WTC11 (cell line): ENCODE results near the gene TNFRSF19. TPM values are rescaled to one million over a fixed set of nuclear protein-coding genes. Genes with fewer than 3 reads are reported as not detected.

Experiments
- ATAC-seq: fragments of 200-7000 bp; cut with Tn5 transposase; 2 replicates; pipeline ENCODE4 v1.10.0; 2021; ENCODE audit warnings: mild to moderate bottlenecking, moderate library complexity
- CTCF ChIA-PET: fragments of 300-600 bp; sonication (Branson Sonifier 250); formaldehyde crosslinking; loops from one replicate; lab custom pipeline; 2021; ENCODE audit warnings: antibody characterized with exemption; lab: Charles Lee
- POLR2A ChIA-PET: fragments of 350-600 bp; sonication (Branson Sonifier 250); formaldehyde crosslinking; loops from one replicate; lab custom pipeline; 2021; ENCODE audit warnings: antibody characterized with exemption; lab: Charles Lee
- DNase-seq: peaks from one replicate; pipeline ENCODE4 v3.0.0; 2021; ENCODE audit warnings: low spot score
- H3K27ac Mint-ChIP-seq: 2 replicates; pipeline ENCODE4 v1.8.0; 2021; ENCODE audit warnings: mixed read lengths
- H3K27me3 Mint-ChIP-seq: 2 replicates; pipeline ENCODE4 v1.8.0; 2021; ENCODE audit warnings: low read depth, mild to moderate bottlenecking, moderate library complexity, mixed read lengths
- H3K36me3 Mint-ChIP-seq: 2 replicates; pipeline ENCODE4 v1.8.0; 2021; ENCODE audit warnings: mixed read lengths
- H3K4me1 Mint-ChIP-seq: 2 replicates; pipeline ENCODE4 v1.8.0; 2022; ENCODE audit warnings: mixed read lengths
- H3K4me3 Mint-ChIP-seq: 2 replicates; pipeline ENCODE4 v1.8.0; 2021; ENCODE audit warnings: mild to moderate bottlenecking, moderate library complexity, mixed read lengths
- H3K9me3 Mint-ChIP-seq: 2 replicates; pipeline ENCODE4 v1.8.0; 2021; ENCODE audit warnings: mixed read lengths
- AR ChIP-seq: fragments of 250-450 bp; sonication (Bioruptor Pico); IDR thresholded peaks from 2 replicates; pipeline ENCODE4 v1.9.0; 2021; ENCODE audit warnings: mild to moderate bottlenecking
- ATF1 ChIP-seq: sonication (generic); formaldehyde crosslinking; IDR thresholded peaks from 2 replicates; pipeline ENCODE4 v1.8.1; 2023; ENCODE audit warnings: mild to moderate bottlenecking, moderate library complexity, missing genetic modification reagents
- CREB1 ChIP-seq: sonication (generic); formaldehyde crosslinking; IDR thresholded peaks from 2 replicates; pipeline ENCODE4 v1.8.0; 2023; ENCODE audit warnings: mild to moderate bottlenecking, missing genetic modification reagents
- ERG ChIP-seq: fragments of 250-450 bp; sonication (Bioruptor Pico); IDR thresholded peaks from 2 replicates; pipeline ENCODE4 v1.8.0; 2021; ENCODE audit warnings: mild to moderate bottlenecking
- IRF2 ChIP-seq: sonication (generic); formaldehyde crosslinking; IDR thresholded peaks from 2 replicates; pipeline ENCODE4 v1.8.0; 2022; ENCODE audit warnings: low read depth, missing genetic modification reagents, borderline replicate concordance
- JUN ChIP-seq: sonication (generic); formaldehyde crosslinking; IDR thresholded peaks from 2 replicates; pipeline ENCODE4 v1.8.0; 2023; ENCODE audit warnings: mild to moderate bottlenecking, missing genetic modification reagents
- MYBL2 ChIP-seq: sonication (generic); formaldehyde crosslinking; IDR thresholded peaks from 2 replicates; pipeline ENCODE4 v1.8.1; 2023; ENCODE audit warnings: mild to moderate bottlenecking, moderate library complexity, missing genetic modification reagents
- NFATC4 ChIP-seq: fragments of 250-450 bp; sonication (Bioruptor Pico); IDR thresholded peaks from 2 replicates; pipeline ENCODE4 v1.9.0; 2021; ENCODE audit warnings: mild to moderate bottlenecking
- NR1H2 ChIP-seq: sonication (generic); formaldehyde crosslinking; IDR thresholded peaks from 2 replicates; pipeline ENCODE4 v1.9.0; 2021; ENCODE audit warnings: mild to moderate bottlenecking, moderate library complexity, missing genetic modification reagents
- SMAD3 ChIP-seq: sonication (generic); formaldehyde crosslinking; IDR thresholded peaks from 2 replicates; pipeline ENCODE4 v1.8.0; 2022; ENCODE audit warnings: missing genetic modification reagents, mild to moderate bottlenecking, borderline replicate concordance
- TCF7 ChIP-seq: sonication (generic); formaldehyde crosslinking; IDR thresholded peaks from 2 replicates; pipeline ENCODE4 v1.8.0; 2022; ENCODE audit warnings: mild to moderate bottlenecking, low read depth, missing genetic modification reagents, moderate library complexity
- ZNF121 ChIP-seq: sonication (generic); formaldehyde crosslinking; IDR thresholded peaks from 2 replicates; pipeline ENCODE4 v1.8.0; 2023; ENCODE audit warnings: missing genetic modification reagents
- ZNF232 ChIP-seq: sonication (generic); formaldehyde crosslinking; IDR thresholded peaks from 2 replicates; pipeline ENCODE4 v1.8.0; 2022; ENCODE audit warnings: mild to moderate bottlenecking, missing genetic modification reagents
- ZNF263 ChIP-seq: sonication (generic); formaldehyde crosslinking; IDR thresholded peaks from 2 replicates; pipeline ENCODE4 v1.8.1; 2022; ENCODE audit warnings: low read depth, mild to moderate bottlenecking, moderate library complexity, missing genetic modification reagents
- ZNF317 ChIP-seq: sonication (generic); formaldehyde crosslinking; IDR thresholded peaks from 2 replicates; pipeline ENCODE4 v1.8.1; 2023; ENCODE audit warnings: low read depth, mild to moderate bottlenecking, moderate library complexity, missing genetic modification reagents, borderline replicate concordance
- ZNF671 ChIP-seq: fragments of 250-450 bp; sonication (Bioruptor Pico); IDR thresholded peaks from 2 replicates; pipeline ENCODE4 v1.8.0; 2021; ENCODE audit warnings: mild to moderate bottlenecking
- total RNA-seq: library from RNA; stranded (reverse); gene quantifications from 3 replicates; pipeline ENCODE4 v1.2.3, GENCODE V29; 2021
- TF ChIP-seq, protein P1 (sequence below): sonication (generic); formaldehyde crosslinking; IDR thresholded peaks from 2 replicates; pipeline ENCODE4 v1.8.1; 2023; ENCODE audit warnings: mild to moderate bottlenecking, missing genetic modification reagents
- TF ChIP-seq, protein P2 (sequence below): sonication (generic); formaldehyde crosslinking; IDR thresholded peaks from 2 replicates; pipeline ENCODE4 v1.8.1; 2023; ENCODE audit warnings: mild to moderate bottlenecking, missing genetic modification reagents
- TF ChIP-seq, protein P3 (sequence below): sonication (generic); formaldehyde crosslinking; conservative IDR thresholded peaks from 2 replicates; pipeline ENCODE4 v1.8.1; 2022; ENCODE audit warnings: mild to moderate bottlenecking, missing genetic modification reagents
- TF ChIP-seq, protein P4 (sequence below): sonication (generic); formaldehyde crosslinking; IDR thresholded peaks from 2 replicates; pipeline ENCODE4 v1.8.1; 2023; ENCODE audit warnings: mild to moderate bottlenecking, missing genetic modification reagents, borderline replicate concordance
- TF ChIP-seq, protein P5 (sequence below): fragments of 250-450 bp; sonication (Bioruptor Pico); IDR thresholded peaks from 2 replicates; pipeline ENCODE4 v1.9.0; 2021; ENCODE audit warnings: moderate library complexity, mild to moderate bottlenecking, inconsistent platforms, borderline replicate concordance

TNFRSF19 gene
- total RNA-seq, 1 experiment from 2014 or later = 0.20 TPM

GRCh38 chr13:23552661-23553060, 17.6 kb upstream of the TNFRSF19 start:
- Mint-ChIP-seq H3K9me3 (no peaks in the 10 kb centered on the region), H3K4me3 (no peak overlapping the region), H3K4me1 (peaks cover 17% of the 10 kb centered on the region), H3K27me3 (no peaks in the 10 kb centered on the region; the same call in 1 of the 2 replicates), H3K27ac (no peak overlapping the region), H3K36me3 (no peaks in the 10 kb centered on the region)
- ATAC-seq (no peak), DNase-seq (no peak)
- POLR2A ChIA-PET = no interaction called here
- no peak for TF ChIP-seq NR1H2 (CRISPR knock-in tag)
- CTCF ChIA-PET = no interaction called here

DNA sequence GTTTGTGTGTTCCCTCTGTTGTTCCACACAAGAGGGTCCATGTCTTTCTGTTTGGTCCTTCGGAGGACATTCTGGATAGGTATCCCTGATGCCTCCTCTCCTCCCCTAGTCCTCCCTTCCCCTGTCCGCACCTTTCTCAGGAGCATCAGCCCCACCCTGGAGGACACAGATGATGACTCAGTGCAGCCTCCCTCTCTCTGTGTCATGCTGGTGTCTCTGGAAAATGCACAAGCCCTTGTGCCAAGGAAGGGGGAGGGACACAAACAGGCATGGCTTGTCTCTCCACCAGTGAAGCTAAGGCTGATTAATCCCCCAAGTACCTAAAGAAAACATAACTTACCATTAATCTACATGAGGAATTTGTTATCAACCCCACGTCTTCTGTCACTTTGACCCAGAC, 16.2 kb upstream of the TNFRSF19 start:
- no peak overlapping the region for H3K27ac Mint-ChIP-seq
- H3K9me3 Mint-ChIP-seq = no peaks in the 10 kb centered on the region
- ChIA-PET CTCF (no interaction called here), POLR2A (no interaction called here)
- no peak overlapping the region for H3K4me3 Mint-ChIP-seq
- TF ChIP-seq ZNF232 = no peak
- TF ChIP-seq, protein P1, sequence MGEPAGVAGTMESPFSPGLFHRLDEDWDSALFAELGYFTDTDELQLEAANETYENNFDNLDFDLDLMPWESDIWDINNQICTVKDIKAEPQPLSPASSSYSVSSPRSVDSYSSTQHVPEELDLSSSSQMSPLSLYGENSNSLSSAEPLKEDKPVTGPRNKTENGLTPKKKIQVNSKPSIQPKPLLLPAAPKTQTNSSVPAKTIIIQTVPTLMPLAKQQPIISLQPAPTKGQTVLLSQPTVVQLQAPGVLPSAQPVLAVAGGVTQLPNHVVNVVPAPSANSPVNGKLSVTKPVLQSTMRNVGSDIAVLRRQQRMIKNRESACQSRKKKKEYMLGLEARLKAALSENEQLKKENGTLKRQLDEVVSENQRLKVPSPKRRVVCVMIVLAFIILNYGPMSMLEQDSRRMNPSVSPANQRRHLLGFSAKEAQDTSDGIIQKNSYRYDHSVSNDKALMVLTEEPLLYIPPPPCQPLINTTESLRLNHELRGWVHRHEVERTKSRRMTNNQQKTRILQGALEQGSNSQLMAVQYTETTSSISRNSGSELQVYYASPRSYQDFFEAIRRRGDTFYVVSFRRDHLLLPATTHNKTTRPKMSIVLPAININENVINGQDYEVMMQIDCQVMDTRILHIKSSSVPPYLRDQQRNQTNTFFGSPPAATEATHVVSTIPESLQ = no peak
- TF ChIP-seq, protein P2, sequence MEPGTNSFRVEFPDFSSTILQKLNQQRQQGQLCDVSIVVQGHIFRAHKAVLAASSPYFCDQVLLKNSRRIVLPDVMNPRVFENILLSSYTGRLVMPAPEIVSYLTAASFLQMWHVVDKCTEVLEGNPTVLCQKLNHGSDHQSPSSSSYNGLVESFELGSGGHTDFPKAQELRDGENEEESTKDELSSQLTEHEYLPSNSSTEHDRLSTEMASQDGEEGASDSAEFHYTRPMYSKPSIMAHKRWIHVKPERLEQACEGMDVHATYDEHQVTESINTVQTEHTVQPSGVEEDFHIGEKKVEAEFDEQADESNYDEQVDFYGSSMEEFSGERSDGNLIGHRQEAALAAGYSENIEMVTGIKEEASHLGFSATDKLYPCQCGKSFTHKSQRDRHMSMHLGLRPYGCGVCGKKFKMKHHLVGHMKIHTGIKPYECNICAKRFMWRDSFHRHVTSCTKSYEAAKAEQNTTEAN (CRISPR knock-in tag) = no peak
- no peak for TF ChIP-seq MYBL2 (CRISPR knock-in tag)
- no peak for TF ChIP-seq CREB1 (CRISPR knock-in tag)
- TF ChIP-seq JUN (CRISPR knock-in tag) = no peak
- no peak for TF ChIP-seq NFATC4
- no peak for TF ChIP-seq IRF2
- TF ChIP-seq ATF1 = no peak
- TF ChIP-seq ZNF671 (CRISPR knock-in tag) = no peak
- TF ChIP-seq AR (CRISPR knock-in tag) = no peak
- TF ChIP-seq SMAD3 (CRISPR knock-in tag) = no peak
- no peak for TF ChIP-seq ZNF317 (CRISPR knock-in tag)
- no peak for TF ChIP-seq TCF7 (CRISPR knock-in tag)
- no peak for TF ChIP-seq ZNF121 (CRISPR knock-in tag)
- TF ChIP-seq, protein P3, sequence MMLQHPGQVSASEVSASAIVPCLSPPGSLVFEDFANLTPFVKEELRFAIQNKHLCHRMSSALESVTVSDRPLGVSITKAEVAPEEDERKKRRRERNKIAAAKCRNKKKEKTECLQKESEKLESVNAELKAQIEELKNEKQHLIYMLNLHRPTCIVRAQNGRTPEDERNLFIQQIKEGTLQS (CRISPR knock-in tag) = no peak
- DNase-seq (no peak), ATAC-seq (no peak)
- H3K4me1 Mint-ChIP-seq = peaks cover 17% of the 10 kb centered on the region
- H3K27me3 Mint-ChIP-seq = no peaks in the 10 kb centered on the region; the same call in 1 of the 2 replicates
- H3K36me3 Mint-ChIP-seq = no peaks in the 10 kb centered on the region

- DNase-seq (no peak), ATAC-seq (no peak)
- H3K4me3 Mint-ChIP-seq = no peak overlapping the region
- no peak overlapping the region for H3K27ac Mint-ChIP-seq
- H3K9me3 Mint-ChIP-seq = no peaks in the 10 kb centered on the region
- ChIA-PET CTCF (no interaction called here), POLR2A (no interaction called here)
- no peaks in the 10 kb centered on the region for H3K27me3 Mint-ChIP-seq
- H3K36me3 Mint-ChIP-seq = no peaks in the 10 kb centered on the region
- H3K4me1 Mint-ChIP-seq = peaks cover 8% of the 10 kb centered on the region
- TF ChIP-seq ERG (CRISPR knock-in tag) (no peak), TCF7 (CRISPR knock-in tag) (no peak), ZNF263 (CRISPR knock-in tag) (no peak)
- TF ChIP-seq, protein P4, sequence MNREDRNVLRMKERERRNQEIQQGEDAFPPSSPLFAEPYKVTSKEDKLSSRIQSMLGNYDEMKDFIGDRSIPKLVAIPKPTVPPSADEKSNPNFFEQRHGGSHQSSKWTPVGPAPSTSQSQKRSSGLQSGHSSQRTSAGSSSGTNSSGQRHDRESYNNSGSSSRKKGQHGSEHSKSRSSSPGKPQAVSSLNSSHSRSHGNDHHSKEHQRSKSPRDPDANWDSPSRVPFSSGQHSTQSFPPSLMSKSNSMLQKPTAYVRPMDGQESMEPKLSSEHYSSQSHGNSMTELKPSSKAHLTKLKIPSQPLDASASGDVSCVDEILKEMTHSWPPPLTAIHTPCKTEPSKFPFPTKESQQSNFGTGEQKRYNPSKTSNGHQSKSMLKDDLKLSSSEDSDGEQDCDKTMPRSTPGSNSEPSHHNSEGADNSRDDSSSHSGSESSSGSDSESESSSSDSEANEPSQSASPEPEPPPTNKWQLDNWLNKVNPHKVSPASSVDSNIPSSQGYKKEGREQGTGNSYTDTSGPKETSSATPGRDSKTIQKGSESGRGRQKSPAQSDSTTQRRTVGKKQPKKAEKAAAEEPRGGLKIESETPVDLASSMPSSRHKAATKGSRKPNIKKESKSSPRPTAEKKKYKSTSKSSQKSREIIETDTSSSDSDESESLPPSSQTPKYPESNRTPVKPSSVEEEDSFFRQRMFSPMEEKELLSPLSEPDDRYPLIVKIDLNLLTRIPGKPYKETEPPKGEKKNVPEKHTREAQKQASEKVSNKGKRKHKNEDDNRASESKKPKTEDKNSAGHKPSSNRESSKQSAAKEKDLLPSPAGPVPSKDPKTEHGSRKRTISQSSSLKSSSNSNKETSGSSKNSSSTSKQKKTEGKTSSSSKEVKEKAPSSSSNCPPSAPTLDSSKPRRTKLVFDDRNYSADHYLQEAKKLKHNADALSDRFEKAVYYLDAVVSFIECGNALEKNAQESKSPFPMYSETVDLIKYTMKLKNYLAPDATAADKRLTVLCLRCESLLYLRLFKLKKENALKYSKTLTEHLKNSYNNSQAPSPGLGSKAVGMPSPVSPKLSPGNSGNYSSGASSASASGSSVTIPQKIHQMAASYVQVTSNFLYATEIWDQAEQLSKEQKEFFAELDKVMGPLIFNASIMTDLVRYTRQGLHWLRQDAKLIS (CRISPR knock-in tag) = no peak
- TF ChIP-seq, protein P5, sequence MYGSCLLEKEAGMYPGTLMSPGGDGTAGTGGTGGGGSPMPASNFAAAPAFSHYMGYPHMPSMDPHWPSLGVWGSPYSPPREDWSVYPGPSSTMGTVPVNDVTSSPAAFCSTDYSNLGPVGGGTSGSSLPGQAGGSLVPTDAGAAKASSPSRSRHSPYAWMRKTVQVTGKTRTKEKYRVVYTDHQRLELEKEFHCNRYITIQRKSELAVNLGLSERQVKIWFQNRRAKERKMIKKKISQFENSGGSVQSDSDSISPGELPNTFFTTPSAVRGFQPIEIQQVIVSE (CRISPR knock-in tag) = no peak
Measured at GRCh38 chr13:23557043-23557442, 13.2 kb upstream of the TNFRSF19 start.
